HEK293T (cell line): ENCODE measurements around the gene ZDHHC7.

Experiments
- CTCF ChIA-PET: fragments of 350-600 bp; formaldehyde crosslinking; extraction: SDS; loops from one replicate; lab custom pipeline; 2021; ENCODE audit warnings: antibody characterized with exemption, inconsistent platforms; lab: Yijun Ruan, JAX
- POLR2A ChIA-PET: fragments of 350-600 bp; formaldehyde crosslinking; extraction: SDS; loops from one replicate; lab custom pipeline; 2020; ENCODE audit warnings: antibody characterized with exemption, inconsistent platforms; lab: Yijun Ruan, JAX
- DNase-seq: peaks from one replicate; pipeline ENCODE4 v3.0.0; 2012; ENCODE audit warnings: mixed read lengths; ENCODE audit errors: extremely low spot score
- ARNT ChIP-seq: fragments of 450-650 bp; IDR thresholded peaks from 2 replicates; pipeline ENCODE4 v1.6.1; 2017; ENCODE audit warnings: mild to moderate bottlenecking
- BHLHE40 ChIP-seq: fragments of 450-650 bp; IDR thresholded peaks from 2 replicates; pipeline ENCODE4 v1.6.1; 2016; ENCODE audit warnings: mild to moderate bottlenecking, moderate library complexity, borderline replicate concordance
- CTBP1 ChIP-seq: fragments of 450-650 bp; IDR thresholded peaks from 2 replicates; pipeline ENCODE4 v1.6.1; 2016; ENCODE audit warnings: borderline replicate concordance
- ELF4 ChIP-seq: fragments of 450-650 bp; IDR thresholded peaks from 2 replicates; pipeline ENCODE4 v1.6.1; 2017; ENCODE audit warnings: antibody characterized with exemption
- FOXA1 ChIP-seq: fragments of 450-650 bp; IDR thresholded peaks from 2 replicates; pipeline ENCODE4 v1.6.1; 2016; ENCODE audit warnings: mild to moderate bottlenecking
- FOXK2 ChIP-seq: fragments of 450-650 bp; IDR thresholded peaks from 2 replicates; pipeline ENCODE4 v1.6.1; 2016; ENCODE audit warnings: mild to moderate bottlenecking
- FOXM1 ChIP-seq: fragments of 450-650 bp; IDR thresholded peaks from 2 replicates; pipeline ENCODE4 v1.6.1; 2017; ENCODE audit warnings: mild to moderate bottlenecking, borderline replicate concordance
- HDGF ChIP-seq: fragments of 450-650 bp; IDR thresholded peaks from 2 replicates; pipeline ENCODE4 v1.6.1; 2017; ENCODE audit warnings: antibody characterized with exemption, borderline replicate concordance
- L3MBTL2 ChIP-seq: fragments of 450-650 bp; conservative IDR thresholded peaks from 2 replicates; pipeline ENCODE4 v1.6.1; 2016; ENCODE audit warnings: mild to moderate bottlenecking
- LEF1 ChIP-seq: fragments of 450-650 bp; IDR thresholded peaks from 2 replicates; pipeline ENCODE4 v1.6.1; 2017; ENCODE audit warnings: mild to moderate bottlenecking, borderline replicate concordance
- NFRKB ChIP-seq: fragments of 450-650 bp; IDR thresholded peaks from 2 replicates; pipeline ENCODE4 v1.6.1; 2016; ENCODE audit warnings: mild to moderate bottlenecking, moderate library complexity
- SP1 ChIP-seq: fragments of 450-650 bp; IDR thresholded peaks from 2 replicates; pipeline ENCODE4 v1.6.1; 2017
- SUZ12 ChIP-seq: fragments of 450-650 bp; IDR thresholded peaks from 2 replicates; pipeline ENCODE4 v1.6.1; 2016; ENCODE audit warnings: mild to moderate bottlenecking
- TARDBP ChIP-seq: fragments of 450-650 bp; IDR thresholded peaks from 2 replicates; pipeline ENCODE4 v1.6.1; 2016
- ZNF384 ChIP-seq: fragments of 450-650 bp; IDR thresholded peaks from 2 replicates; pipeline ENCODE4 v1.6.1; 2016
- TF ChIP-seq, protein P1 (sequence below): fragments of 450-650 bp; IDR thresholded peaks from 2 replicates; pipeline ENCODE4 v1.6.1; 2016

The ZDHHC7 gene

GRCh38 chr16:84999857-85000480 is 11.4 kb downstream of the ZDHHC7 start:
- DNase-seq = no peak
- TF ChIP-seq HDGF (no peak), FOXM1 (no peak), CTBP1 (no peak), ZNF384 (no peak), SP1 (no peak), ELF4 (no peak), SUZ12 (no peak), FOXA1 (no peak), LEF1 (no peak), TARDBP (no peak), BHLHE40 (no peak)
- TF ChIP-seq, protein P1, sequence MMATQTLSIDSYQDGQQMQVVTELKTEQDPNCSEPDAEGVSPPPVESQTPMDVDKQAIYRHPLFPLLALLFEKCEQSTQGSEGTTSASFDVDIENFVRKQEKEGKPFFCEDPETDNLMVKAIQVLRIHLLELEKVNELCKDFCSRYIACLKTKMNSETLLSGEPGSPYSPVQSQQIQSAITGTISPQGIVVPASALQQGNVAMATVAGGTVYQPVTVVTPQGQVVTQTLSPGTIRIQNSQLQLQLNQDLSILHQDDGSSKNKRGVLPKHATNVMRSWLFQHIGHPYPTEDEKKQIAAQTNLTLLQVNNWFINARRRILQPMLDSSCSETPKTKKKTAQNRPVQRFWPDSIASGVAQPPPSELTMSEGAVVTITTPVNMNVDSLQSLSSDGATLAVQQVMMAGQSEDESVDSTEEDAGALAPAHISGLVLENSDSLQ = no peak
- ChIA-PET CTCF (no interaction called here), POLR2A (interaction anchor here (2.1 kb wide), 1 partner anchor 11 kb away, joined by 5 read pairs; the partner anchor contains the start of gene ZDHHC7)

- POLR2A ChIA-PET = interaction anchor here (1.5 kb wide), 1 partner anchor 12 kb away, joined by 6 read pairs; the partner anchor contains the start of gene ZDHHC7
- TF ChIP-seq HDGF (no peak), FOXA1 (no peak), LEF1 (no peak), ARNT (no peak), CTBP1 (no peak), L3MBTL2 (no peak), FOXK2 (no peak), SP1 (no peak), BHLHE40 (no peak), SUZ12 (no peak), ELF4 (no peak), TARDBP (no peak), ZNF384 (no peak), FOXM1 (no peak)
- TF ChIP-seq, protein P1 = no peak
- CTCF ChIA-PET = no interaction called here
- no peak for DNase-seq
These were observed 12.1 kb downstream of the ZDHHC7 start for GRCh38 chr16:84999200-84999599.

GRCh38 chr16:84996365-84996764 is 15.0 kb downstream of the ZDHHC7 start:
- CTCF ChIA-PET = no interaction called here
- TF ChIP-seq BHLHE40 (no peak), HDGF (no peak), CTBP1 (no peak), SP1 (no peak), SUZ12 (no peak), FOXM1 (no peak), FOXA1 (no peak), L3MBTL2 (no peak), TARDBP (no peak), NFRKB (no peak), ARNT (no peak), FOXK2 (no peak), LEF1 (no peak), ELF4 (no peak), ZNF384 (no peak)
- TF ChIP-seq, protein P1 = no peak
- DNase-seq = no peak
- POLR2A ChIA-PET = interaction anchor here (1.2 kb wide), 1 partner anchor 15 kb away, joined by 4 read pairs; the partner anchor contains the start of gene ZDHHC7

- TF ChIP-seq SP1 (no peak), FOXM1 (no peak), ELF4 (no peak), NFRKB (no peak), FOXK2 (no peak), ARNT (no peak), SUZ12 (no peak), FOXA1 (no peak), TARDBP (no peak), HDGF (no peak), CTBP1 (no peak), LEF1 (no peak), ZNF384 (no peak), BHLHE40 (no peak), L3MBTL2 (no peak)
- TF ChIP-seq, protein P1 = no peak
- POLR2A ChIA-PET = interaction anchor here (0.6 kb wide), 1 partner anchor 106 kb away, joined by 3 read pairs; no protein-coding TSS in a partner anchor
- CTCF ChIA-PET = interaction anchor here (0.7 kb wide), 1 partner anchor 279 kb away, joined by 3 read pairs; no protein-coding TSS in a partner anchor
- no peak for DNase-seq
These were observed 15.7 kb downstream of the ZDHHC7 start for GRCh38 chr16:84995663-84996062.

- TF ChIP-seq FOXM1 (no peak), NFRKB (no peak), L3MBTL2 (no peak), HDGF (no peak), FOXA1 (no peak)
- ChIA-PET POLR2A (no interaction called here), CTCF (no interaction called here)
- no peak for DNase-seq
These were observed 17.4 kb downstream of the ZDHHC7 start for GRCh38 chr16:84993926-84994325.

DNA sequence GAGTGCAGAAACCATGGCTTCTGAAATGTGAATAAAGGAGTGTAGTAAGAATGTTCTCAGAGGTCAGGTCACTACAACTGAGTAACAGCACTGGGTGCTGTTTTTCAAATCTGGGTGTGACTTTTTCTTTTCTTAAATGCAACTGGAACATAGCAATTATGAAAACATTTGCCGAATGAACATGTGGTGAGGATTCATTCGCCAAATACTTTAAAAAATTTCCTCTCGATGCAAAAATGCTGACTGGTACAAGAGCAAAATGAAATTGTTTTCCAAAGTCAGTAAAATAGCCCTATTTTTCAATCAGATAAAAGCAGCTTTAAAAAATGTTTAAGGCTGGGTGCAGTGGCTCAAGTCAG is 18.6 kb downstream of the ZDHHC7 start:
- no peak for TF ChIP-seq ELF4
- TF ChIP-seq ZNF384 = no peak
- no peak for TF ChIP-seq SP1
- TF ChIP-seq TARDBP = no peak
- no peak for TF ChIP-seq HDGF
- TF ChIP-seq ARNT = no peak
- TF ChIP-seq FOXA1 = no peak
- TF ChIP-seq FOXK2 = no peak
- TF ChIP-seq L3MBTL2 = no peak
- no peak for TF ChIP-seq SUZ12
- ChIA-PET POLR2A (no interaction called here), CTCF (no interaction called here)
- DNase-seq = no peak
